ENCODE data around the gene LARGE2.

DNA sequence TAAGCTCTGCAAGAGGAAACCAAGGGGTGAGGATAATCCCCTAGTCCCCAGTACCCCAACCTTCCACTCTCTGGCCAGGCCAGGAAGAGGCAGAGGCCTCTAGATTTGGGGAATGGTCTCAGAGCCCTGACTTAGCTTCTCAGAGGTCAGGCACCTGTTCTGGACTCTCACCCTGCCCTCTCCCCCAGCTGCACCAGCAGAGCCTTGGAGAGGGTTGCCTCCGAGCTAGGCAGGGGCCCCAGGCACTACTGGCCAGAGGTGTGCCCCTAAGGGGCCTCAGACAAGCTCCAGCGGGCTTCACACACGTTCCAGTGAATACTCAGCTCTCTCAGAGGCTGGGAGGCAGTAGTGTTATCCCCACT, 23.4 kb upstream of the LARGE2 start:
- TF ChIP-seq, protein P1, sequence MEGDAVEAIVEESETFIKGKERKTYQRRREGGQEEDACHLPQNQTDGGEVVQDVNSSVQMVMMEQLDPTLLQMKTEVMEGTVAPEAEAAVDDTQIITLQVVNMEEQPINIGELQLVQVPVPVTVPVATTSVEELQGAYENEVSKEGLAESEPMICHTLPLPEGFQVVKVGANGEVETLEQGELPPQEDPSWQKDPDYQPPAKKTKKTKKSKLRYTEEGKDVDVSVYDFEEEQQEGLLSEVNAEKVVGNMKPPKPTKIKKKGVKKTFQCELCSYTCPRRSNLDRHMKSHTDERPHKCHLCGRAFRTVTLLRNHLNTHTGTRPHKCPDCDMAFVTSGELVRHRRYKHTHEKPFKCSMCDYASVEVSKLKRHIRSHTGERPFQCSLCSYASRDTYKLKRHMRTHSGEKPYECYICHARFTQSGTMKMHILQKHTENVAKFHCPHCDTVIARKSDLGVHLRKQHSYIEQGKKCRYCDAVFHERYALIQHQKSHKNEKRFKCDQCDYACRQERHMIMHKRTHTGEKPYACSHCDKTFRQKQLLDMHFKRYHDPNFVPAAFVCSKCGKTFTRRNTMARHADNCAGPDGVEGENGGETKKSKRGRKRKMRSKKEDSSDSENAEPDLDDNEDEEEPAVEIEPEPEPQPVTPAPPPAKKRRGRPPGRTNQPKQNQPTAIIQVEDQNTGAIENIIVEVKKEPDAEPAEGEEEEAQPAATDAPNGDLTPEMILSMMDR (IDR thresholded peaks at IDR 0.05) = no peak
- no peak for TF ChIP-seq POLR2AphosphoS5 (IDR thresholded peaks at IDR 0.05)

Measured in transverse colon (tissue), 4 donors.